Skeletal muscle satellite cell (primary cell): Measurements from ENCODE around the gene IMPACT.

Experiments
- H3K27me3 ChIP-seq: 2 replicates; pipeline ENCODE4 v1.7.0; 2013; ENCODE audit warnings: low read length; ENCODE audit not compliant: control insufficient read depth, insufficient read depth
- H3K36me3 ChIP-seq: 2 replicates; pipeline ENCODE4 v1.7.0; 2013; ENCODE audit warnings: mild to moderate bottlenecking, control low read depth, low read length; ENCODE audit not compliant: insufficient read depth
- H3K4me1 ChIP-seq: 2 replicates; pipeline ENCODE4 v1.7.0; 2013; ENCODE audit warnings: low read length; ENCODE audit not compliant: control insufficient read depth, insufficient read depth
- H3K4me2 ChIP-seq: 2 replicates; pipeline ENCODE4 v1.7.0; 2013; ENCODE audit warnings: mild to moderate bottlenecking, low read length
- H3K4me3 ChIP-seq: 2 replicates; pipeline ENCODE4 v1.7.0; 2013; ENCODE audit warnings: low read length
- H3K9ac ChIP-seq: 2 replicates; pipeline ENCODE4 v1.7.0; 2013; ENCODE audit warnings: mild to moderate bottlenecking, low read depth, low read length, moderate library complexity
- H3K9me3 ChIP-seq: replicated peaks from 2 replicates; pipeline ENCODE4 v1.7.0; 2013; ENCODE audit warnings: mild to moderate bottlenecking, control low read depth, low read length

IMPACT gene

DNA sequence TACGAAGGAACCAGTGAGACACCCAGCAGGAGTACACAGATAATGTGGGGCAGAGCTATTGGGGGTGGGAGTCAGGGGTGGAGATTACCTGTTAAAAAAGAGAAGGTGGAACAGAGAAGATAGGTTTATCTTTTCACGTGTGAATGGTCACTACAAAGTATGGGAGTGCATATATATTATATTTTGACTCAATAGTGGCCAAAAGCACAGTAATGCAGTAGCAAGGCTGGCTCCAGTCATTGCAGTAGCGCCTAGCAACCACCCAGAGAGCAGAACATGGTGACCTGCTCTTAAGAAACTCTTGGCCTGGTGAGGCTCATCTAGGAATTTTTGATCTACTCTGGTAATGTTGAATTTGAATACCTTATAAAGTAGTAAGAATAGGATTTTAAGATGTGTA, 1.0 kb downstream of the IMPACT start:
- H3K27me3 ChIP-seq, result peaks cover 14% of the 10 kb centered on the region
- peak overlapping the region; percentile 84 for H3K4me3 ChIP-seq
- H3K9me3 ChIP-seq, result no peaks in the 10 kb centered on the region
- H3K4me1 ChIP-seq, result peaks cover 10% of the 10 kb centered on the region
- H3K9ac ChIP-seq, result peak overlapping the region; percentile 90
- peak overlapping the region; percentile 95 for H3K4me2 ChIP-seq
- peaks cover 6% of the 10 kb centered on the region for H3K36me3 ChIP-seq

DNA sequence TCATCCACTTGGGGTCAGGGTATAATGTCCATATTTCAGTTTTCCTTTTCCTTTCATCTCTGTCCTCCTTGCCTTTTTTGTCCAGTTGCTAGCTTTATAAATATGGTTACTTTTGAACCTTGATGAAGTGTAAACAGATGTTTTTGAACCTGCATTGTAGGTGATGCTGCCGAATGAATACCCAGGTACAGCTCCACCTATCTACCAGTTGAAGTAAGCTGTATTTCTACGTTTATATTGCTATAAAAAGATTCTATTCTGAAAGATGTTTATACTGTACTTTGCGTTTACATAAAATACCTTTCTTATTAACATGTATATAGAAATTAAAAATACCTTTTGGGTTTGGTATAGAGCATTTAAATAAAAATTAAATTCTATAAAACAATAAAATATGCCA, 2.2 kb downstream of the IMPACT start:
- Histone ChIP-seq H3K36me3 (peaks cover 6% of the 10 kb centered on the region), H3K9ac (no peak overlapping the region), H3K9me3 (no peaks in the 10 kb centered on the region), H3K4me3 (no peak overlapping the region), H3K27me3 (peaks cover 10% of the 10 kb centered on the region), H3K4me1 (peaks cover 10% of the 10 kb centered on the region), H3K4me2 (no peak overlapping the region)

DNA sequence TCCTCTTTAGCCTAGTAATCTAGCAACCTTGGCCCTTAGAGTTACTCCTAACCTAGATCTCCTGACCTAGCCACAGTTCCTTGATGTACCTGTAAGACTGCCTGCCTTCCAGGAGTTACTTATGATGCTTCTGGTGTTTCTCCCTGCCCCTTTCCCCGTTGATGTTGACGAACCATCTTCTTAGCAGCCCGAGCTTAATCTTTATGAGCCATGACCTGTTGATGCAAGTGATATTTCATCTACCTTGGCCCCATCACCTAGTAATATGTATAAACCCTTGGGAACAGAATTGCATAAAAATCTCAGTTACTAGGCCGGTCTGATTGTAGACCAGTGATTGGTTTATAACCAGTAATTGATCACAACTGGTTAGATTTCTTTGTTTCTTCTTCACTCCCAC, 2.7 kb downstream of the IMPACT start:
- Histone ChIP-seq H3K4me2 (no peak overlapping the region), H3K4me1 (peaks cover 10% of the 10 kb centered on the region), H3K36me3 (peaks cover 6% of the 10 kb centered on the region), H3K4me3 (no peak overlapping the region), H3K9me3 (no peaks in the 10 kb centered on the region), H3K9ac (no peak overlapping the region), H3K27me3 (peaks cover 5% of the 10 kb centered on the region)

DNA sequence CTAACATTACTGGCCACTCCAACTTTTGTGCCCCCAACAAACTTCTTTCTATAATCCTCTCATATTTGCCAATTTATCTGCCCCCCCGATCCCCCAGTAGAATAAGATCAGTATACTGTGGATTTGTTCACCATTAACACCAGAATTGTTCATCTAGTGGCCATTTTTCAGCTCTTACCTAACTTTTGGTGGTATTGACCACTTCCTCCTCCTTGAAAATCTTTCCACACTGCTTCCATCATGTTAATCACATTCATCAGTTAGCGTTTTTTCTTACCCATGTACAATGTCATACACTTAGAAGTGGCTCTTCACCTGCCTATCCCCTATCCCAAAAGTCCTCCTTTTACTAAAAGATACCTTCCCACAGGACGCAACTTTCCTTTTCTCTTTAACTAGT, 6.1 kb downstream of the IMPACT start:
- Histone ChIP-seq H3K9me3 (no peaks in the 10 kb centered on the region), H3K36me3 (peaks cover 10% of the 10 kb centered on the region), H3K4me2 (no peak overlapping the region), H3K27me3 (no peaks in the 10 kb centered on the region), H3K9ac (no peak overlapping the region), H3K4me3 (no peak overlapping the region), H3K4me1 (peaks cover 3% of the 10 kb centered on the region)

DNA sequence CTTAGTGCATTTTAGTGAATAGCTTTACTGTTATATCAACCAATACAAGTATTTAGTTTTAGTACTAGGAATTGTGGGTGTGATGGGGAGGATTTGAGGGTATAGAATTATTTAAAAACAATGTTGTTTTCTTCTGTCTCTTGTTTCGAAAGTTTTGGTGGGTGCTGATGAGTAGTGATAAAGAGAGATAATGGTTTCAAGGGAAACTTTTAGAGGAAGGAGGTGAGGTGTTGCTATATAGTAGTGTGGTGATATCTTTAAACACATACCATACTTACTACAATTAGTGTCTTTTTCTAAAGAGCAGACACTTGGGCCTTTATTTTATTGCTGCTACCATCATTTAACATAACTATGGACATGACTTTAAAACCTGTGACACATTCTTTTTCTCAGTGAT, 10.5 kb downstream of the IMPACT start:
- Histone ChIP-seq H3K4me2 (no peak overlapping the region), H3K4me1 (no peaks in the 10 kb centered on the region)

DNA sequence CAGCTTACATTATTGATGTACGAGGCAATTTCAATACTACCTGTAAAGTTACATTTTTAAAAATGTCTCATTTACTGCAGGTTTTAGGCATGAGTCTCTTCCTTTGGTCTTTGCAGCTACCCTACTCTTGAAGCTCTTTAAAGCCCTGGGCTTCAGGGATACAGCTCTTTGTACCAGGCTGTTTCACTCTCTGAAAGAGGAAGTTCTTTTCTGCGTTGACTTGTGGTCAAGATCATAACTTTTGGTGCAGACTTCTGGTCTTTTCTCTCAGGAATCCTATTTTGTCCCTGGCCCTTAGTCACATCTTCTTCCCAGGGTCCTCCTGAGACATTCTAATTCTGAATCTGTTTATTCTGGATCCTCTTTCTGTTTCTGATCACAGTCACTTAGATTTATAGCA, 17.4 kb downstream of the IMPACT start:
- peaks cover 67% of the 10 kb centered on the region for H3K36me3 ChIP-seq
- H3K9ac ChIP-seq, result no peak overlapping the region

More for the DNA sequence above, 10.5 kb downstream of the IMPACT start:
- H3K9me3 ChIP-seq, result no peaks in the 10 kb centered on the region
- H3K27me3 ChIP-seq, result no peaks in the 10 kb centered on the region
- peaks cover 30% of the 10 kb centered on the region for H3K36me3 ChIP-seq
- H3K9ac ChIP-seq, result no peak overlapping the region
- H3K4me3 ChIP-seq, result no peak overlapping the region

DNA sequence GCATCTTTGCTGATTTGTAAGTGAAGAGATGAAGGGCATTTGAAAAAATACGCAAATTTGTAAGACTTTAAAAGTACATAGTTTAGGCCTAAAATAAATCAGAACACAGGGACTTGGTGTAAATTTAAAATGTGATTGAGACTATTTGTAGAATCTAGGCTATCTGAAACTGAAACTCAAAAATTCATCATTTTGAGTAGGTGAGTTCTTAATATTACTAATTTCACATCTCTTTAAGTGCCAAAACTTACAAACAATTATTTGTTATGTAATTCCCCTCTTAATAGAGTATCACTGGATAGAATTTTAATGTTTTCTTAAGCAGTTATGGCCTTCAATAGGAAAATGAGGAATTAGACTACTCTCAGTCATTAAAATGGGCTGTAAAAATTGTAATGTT, 20.0 kb downstream of the IMPACT start:
- no peaks in the 10 kb centered on the region for H3K9me3 ChIP-seq
- no peak overlapping the region for H3K4me3 ChIP-seq
- peaks cover 72% of the 10 kb centered on the region for H3K36me3 ChIP-seq
- no peaks in the 10 kb centered on the region for H3K4me1 ChIP-seq
- H3K4me2 ChIP-seq, result no peak overlapping the region
- H3K9ac ChIP-seq, result no peak overlapping the region
- H3K27me3 ChIP-seq, result no peaks in the 10 kb centered on the region

More for the DNA sequence above, 17.4 kb downstream of the IMPACT start:
- Histone ChIP-seq H3K27me3 (no peaks in the 10 kb centered on the region), H3K4me2 (no peak overlapping the region), H3K4me1 (no peaks in the 10 kb centered on the region), H3K9me3 (no peaks in the 10 kb centered on the region), H3K4me3 (no peak overlapping the region)

DNA sequence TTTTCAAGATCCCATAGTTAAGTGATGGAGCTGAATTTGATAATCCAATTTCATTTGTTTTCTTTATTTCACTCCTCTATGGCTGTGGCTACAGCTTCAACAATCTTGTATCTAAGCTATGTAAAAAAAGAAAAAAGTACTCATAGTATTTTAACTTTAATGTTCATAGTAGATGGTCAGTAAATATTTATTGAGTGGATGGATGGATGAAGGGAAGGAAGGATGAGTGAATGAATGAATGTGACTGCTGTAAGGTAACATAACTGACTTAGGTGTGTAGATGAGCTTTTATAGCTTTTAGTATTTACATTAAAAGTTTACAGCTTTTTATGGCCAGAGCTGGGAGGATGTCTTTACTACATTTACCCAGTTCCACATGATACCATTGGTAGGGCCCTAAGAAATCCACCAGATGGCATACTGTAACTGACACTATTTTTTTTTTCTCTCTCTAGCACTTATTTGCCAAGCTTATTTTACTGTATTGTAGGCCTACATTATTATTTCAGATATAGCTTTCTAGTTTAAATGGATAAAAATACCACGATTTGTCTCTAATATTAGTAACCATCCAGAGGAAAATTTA, 20.6 kb downstream of the IMPACT start:
- H3K4me1 ChIP-seq, result no peaks in the 10 kb centered on the region
- H3K4me3 ChIP-seq, result no peak overlapping the region
- peaks cover 67% of the 10 kb centered on the region for H3K36me3 ChIP-seq
- no peaks in the 10 kb centered on the region for H3K9me3 ChIP-seq
- H3K9ac ChIP-seq, result no peak overlapping the region
- no peaks in the 10 kb centered on the region for H3K27me3 ChIP-seq
- H3K4me2 ChIP-seq, result no peak overlapping the region

DNA sequence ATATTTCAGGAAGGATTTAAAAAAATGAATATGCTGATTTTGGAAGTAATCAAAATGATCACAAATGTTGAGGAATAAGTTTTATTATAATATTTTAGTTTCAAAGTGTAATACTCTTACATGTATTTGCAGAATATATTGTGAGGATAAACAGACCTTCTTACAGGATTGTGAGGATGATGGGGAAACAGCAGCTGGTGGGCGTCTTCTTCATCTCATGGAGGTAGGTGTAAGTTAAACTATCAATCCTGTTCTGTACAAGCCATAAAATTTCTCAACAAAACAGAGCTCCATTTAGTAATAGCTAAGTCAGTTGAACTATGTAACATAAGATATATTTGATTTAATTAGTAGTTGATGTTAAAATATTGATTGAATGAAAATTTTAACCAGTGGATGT, 21.5 kb downstream of the IMPACT start:
- no peak overlapping the region for H3K4me2 ChIP-seq
- H3K36me3 ChIP-seq, result peaks cover 61% of the 10 kb centered on the region
- H3K4me1 ChIP-seq, result no peaks in the 10 kb centered on the region
- no peak overlapping the region for H3K4me3 ChIP-seq
- no peaks in the 10 kb centered on the region for H3K9me3 ChIP-seq
- H3K27me3 ChIP-seq, result no peaks in the 10 kb centered on the region
- H3K9ac ChIP-seq, result no peak overlapping the region

DNA sequence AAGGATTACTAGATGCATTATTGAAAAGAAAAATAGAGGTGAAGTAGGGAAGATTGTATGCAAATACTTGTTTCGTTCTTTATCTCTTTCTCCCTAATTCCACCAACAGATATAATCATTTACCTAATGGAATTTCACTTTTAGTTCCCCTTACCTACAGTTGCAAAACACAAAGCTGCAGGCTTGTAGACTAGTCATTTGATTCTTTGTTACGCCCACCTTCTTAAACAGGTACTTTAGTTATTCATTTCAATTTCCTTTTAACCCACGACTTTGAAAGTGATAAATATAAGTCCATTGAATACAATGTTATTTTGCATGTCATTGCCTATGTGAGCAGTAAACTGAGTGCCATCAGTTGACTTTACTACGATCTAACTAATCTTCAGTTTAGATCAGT, 30.1 kb downstream of the IMPACT start:
- Histone ChIP-seq H3K9me3 (no peaks in the 10 kb centered on the region), H3K9ac (no peak overlapping the region), H3K4me1 (no peaks in the 10 kb centered on the region), H3K4me2 (no peak overlapping the region), H3K4me3 (no peak overlapping the region), H3K27me3 (no peaks in the 10 kb centered on the region), H3K36me3 (peaks cover 2% of the 10 kb centered on the region)

DNA sequence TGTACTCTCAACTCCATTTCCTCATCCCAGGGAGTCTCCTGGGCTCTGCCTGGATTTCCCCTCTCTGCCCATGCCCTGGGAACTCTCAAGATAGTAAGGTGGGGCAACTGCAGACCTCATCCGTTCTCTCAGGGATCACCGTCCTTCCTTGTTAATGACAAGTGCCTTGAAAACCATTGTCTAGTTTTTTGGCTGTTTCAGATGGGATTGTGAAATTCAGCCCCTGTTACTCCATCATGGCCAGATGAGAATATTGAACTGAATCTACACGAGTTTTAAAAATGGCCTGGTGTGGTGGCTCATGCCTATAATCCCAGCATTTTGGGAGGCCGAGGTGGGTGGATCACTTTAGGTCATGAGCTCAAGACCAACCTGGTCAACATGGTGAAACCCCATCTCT, 33.3 kb downstream of the IMPACT start:
- no peak overlapping the region for H3K9ac ChIP-seq

DNA sequence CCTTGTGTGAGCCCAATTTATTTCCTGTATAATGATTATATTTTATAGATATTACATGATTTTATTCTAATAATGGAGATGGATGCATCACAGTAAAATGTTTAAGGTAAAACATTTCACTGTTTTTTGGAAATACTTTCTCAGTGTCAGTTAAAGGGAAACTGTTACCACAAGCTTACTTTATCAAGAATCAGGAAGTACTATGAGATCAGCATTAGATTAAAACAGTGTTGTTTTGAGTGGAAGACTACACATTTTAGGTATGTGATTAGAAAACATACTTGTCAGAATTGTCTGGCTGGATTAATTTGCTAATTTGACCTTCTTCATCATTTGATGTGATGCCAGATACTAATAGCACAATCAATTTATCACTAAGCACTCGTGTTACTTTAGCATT, 33.9 kb downstream of the IMPACT start, which contains the start of gene HRH4:
Gene HRH4 (plus strand): TSS at position 250 of the 400 bp plus-strand sequence. CDS start 92 bp downstream, at position 342.
- Histone ChIP-seq H3K9me3 (no peaks in the 10 kb centered on the region), H3K9ac (no peak within 1 kb of the TSS), H3K4me2 (no peak within 1 kb of the TSS), H3K4me3 (no peak within 1 kb of the TSS), H3K27me3 (no peaks in the 10 kb centered on the region), H3K4me1 (no peaks in the 10 kb centered on the region), H3K36me3 (no peaks in the 10 kb centered on the region)

More for the DNA sequence above, 33.3 kb downstream of the IMPACT start:
- no peaks in the 10 kb centered on the region for H3K9me3 ChIP-seq
- H3K27me3 ChIP-seq, result no peaks in the 10 kb centered on the region
- no peak overlapping the region for H3K4me3 ChIP-seq
- H3K36me3 ChIP-seq, result no peaks in the 10 kb centered on the region
- no peaks in the 10 kb centered on the region for H3K4me1 ChIP-seq
- H3K4me2 ChIP-seq, result no peak overlapping the region
